ENCODE results near the gene CRIM1. TPM values are rescaled to one million over a fixed set of nuclear protein-coding genes. Genes with fewer than 3 reads are reported as not detected.
A peak's percentile ranks its signal among the peaks of the same experiment; 100 is the strongest.

The CRIM1 gene
- total RNA-seq, 1 experiment from 2014 or later, result 27.6 TPM

GRCh38 chr2:36338124-36338826 is 17.3 kb upstream of the CRIM1 start:
- H3K9ac ChIP-seq (ENCODE audit: extremely low read depth, insufficient read length, low read length), result no peak overlapping the region
- no peak overlapping the region for H3K18ac ChIP-seq (ENCODE audit: insufficient read length, low read depth, low read length)
- H4K20me1 ChIP-seq (ENCODE audit: control insufficient read depth, insufficient read depth, insufficient read length), result no peaks in the 10 kb centered on the region
- no peak overlapping the region for H2AK5ac ChIP-seq (ENCODE audit: insufficient read length, low read length)
- no peaks in the 10 kb centered on the region for H3K27me3 ChIP-seq (ENCODE audit: insufficient read depth, low read length)
- no peak overlapping the region for H3K56ac ChIP-seq (ENCODE audit: insufficient read length, low read depth, low read length)
- H3K4me2 ChIP-seq (ENCODE audit: insufficient read depth, insufficient read length, low read length), result no peak overlapping the region
- peaks cover 6 to 14% of the 10 kb centered on the region in 2 experiments; a peak in 2 of 4 replicates for H3K4me1 Mint-ChIP-seq
- no peaks in the 10 kb centered on the region for H3K27me3 Mint-ChIP-seq (ENCODE audit: low read depth)
- H2BK120ac ChIP-seq (ENCODE audit: low read depth, low read length, poor library complexity, severe bottlenecking), result no peak overlapping the region
- no peaks in the 10 kb centered on the region for H3K79me1 ChIP-seq (ENCODE audit: insufficient read depth, low read depth, low read length, poor library complexity, severe bottlenecking)
- no peak overlapping the region for H3K4ac ChIP-seq (ENCODE audit: low read depth, low read length)
- no CpG with 5 or more reads among the region's 3 CpGs for WGBS (ENCODE audit: extremely low coverage, insufficient read length, low lambda C conversion rate)
- no peak overlapping the region for H4K8ac ChIP-seq (replicated peaks; ENCODE audit: insufficient read length, low read depth, low read length)
- no peak overlapping the region for H3T11ph ChIP-seq (ENCODE audit: low read length)
- DNase-seq, result no peak
- no peak overlapping the region for H3K4me3 Mint-ChIP-seq
- H2AFZ ChIP-seq (ENCODE audit: low read length), result no peak overlapping the region
- no peaks in the 10 kb centered on the region; a peak in 1 of 5 replicates for H3K9me3 Mint-ChIP-seq
- no peak overlapping the region for H4K91ac ChIP-seq (ENCODE audit: insufficient read length, low read depth, low read length)
- H4K5ac ChIP-seq (ENCODE audit: insufficient read length, low read depth, low read length), result no peak overlapping the region
- no peak overlapping the region for H2BK20ac ChIP-seq (ENCODE audit: low read depth, low read length, poor library complexity, severe bottlenecking)
- no peaks in the 10 kb centered on the region; the same call in 1 of the 2 replicates for H3K4me1 ChIP-seq (ENCODE audit: insufficient read depth, low read length)
- H3K23me2 ChIP-seq (ENCODE audit: insufficient read length, low read depth, low read length, poor library complexity, severe bottlenecking), result no peaks in the 10 kb centered on the region
- H2BK15ac ChIP-seq (ENCODE audit: low read depth, low read length), result peak overlapping the region; percentile 99; the same call in 1 of the 2 replicates
- no peak for TF ChIP-seq CTCF (conservative IDR thresholded peaks at IDR 0.05)
- H3K36me3 Mint-ChIP-seq (ENCODE audit: insufficient read depth in 1 of 3, low read depth in 3 of 3), result no peaks in the 10 kb centered on the region; a peak in 1 of 7 replicates
- no peaks in the 10 kb centered on the region for H3K79me2 ChIP-seq (ENCODE audit: insufficient read depth, low read length)
- H3K27ac Mint-ChIP-seq, result no peak overlapping the region; a peak in 1 of 7 replicates
- no peak overlapping the region for H2BK5ac ChIP-seq (ENCODE audit: insufficient read length, low read length)
- no peak overlapping the region for H2BK12ac ChIP-seq (ENCODE audit: insufficient read length, low read depth, low read length)
- no peak overlapping the region for H3K14ac ChIP-seq (ENCODE audit: insufficient read depth, low read length)
- no peak overlapping the region for H3K23ac ChIP-seq (ENCODE audit: insufficient read length, low read depth, low read length)
- H3K27ac ChIP-seq (ENCODE audit: insufficient read length, low read depth, low read length), result no peak overlapping the region
- H3K9me3 ChIP-seq (ENCODE audit: control insufficient read depth, low read depth, low read length), result no peaks in the 10 kb centered on the region
